ENCODE measurements around the gene PTGR1. TPM values are rescaled to one million over a fixed set of nuclear protein-coding genes. Genes with fewer than 3 reads are reported as not detected.
A peak's percentile ranks its signal among the peaks of the same experiment; 100 is the strongest.

The PTGR1 gene
- polyA plus RNA-seq, 1 donor (not counting 4 experiments of a cell fraction or from before 2014, with no cell fraction given): 66.0 TPM

GRCh38 chr9:111597852-111598732 lies 1.4 kb downstream of the PTGR1 start:
- Histone ChIP-seq H3K27me3 (ENCODE audit: control insufficient read depth, extremely low read depth, insufficient read depth, low read length) (no peaks in the 10 kb centered on the region), H3K4me1 (ENCODE audit: control insufficient read depth, extremely low read depth, insufficient read depth, low read length) (peaks cover 19% of the 10 kb centered on the region), H3K4me2 (ENCODE audit: control insufficient read depth, extremely low read depth, insufficient read depth, low read depth, low read length) (peak overlapping the region; percentile 94), H3K36me3 (ENCODE audit: control insufficient read depth in 2 of 2, extremely low read depth in 1 of 2, insufficient read depth in 2 of 2, low read length in 2 of 2) (peaks cover 12 to 21% of the 10 kb centered on the region in 2 experiments), H3K9me3 (ENCODE audit: control insufficient read depth, low read depth, low read length) (no peaks in the 10 kb centered on the region), H2AFZ (ENCODE audit: control insufficient read depth, low read length) (peak overlapping the region; percentile 79), H3K9me1 (ENCODE audit: control insufficient read depth, extremely low read depth, insufficient read depth, low read length) (no peaks in the 10 kb centered on the region), H3K4me3 (ENCODE audit: control insufficient read depth in 2 of 3, extremely low read depth in 1 of 3, insufficient read depth in 2 of 3, low read depth in 1 of 3, low read length in 3 of 3) (peak overlapping the region; percentile 63 to 96 (median 90)), H3K27ac (ENCODE audit: control insufficient read depth, insufficient read depth, low read length) (peak overlapping the region; percentile 81), H3K79me2 (ENCODE audit: control insufficient read depth, insufficient read depth, low read length) (peaks cover 11% of the 10 kb centered on the region), H4K20me1 (ENCODE audit: control insufficient read depth, extremely low read depth, insufficient read depth, low read length) (no peaks in the 10 kb centered on the region), H3K9ac (ENCODE audit: control insufficient read depth, extremely low read depth, insufficient read depth, low read length) (peak overlapping the region; percentile 85)
- FAIRE-seq (no peak), DNase-seq (ENCODE audit: low read depth, low spot score) (no peak)
- dilution Hi-C loops (cut with MboI; ENCODE audit: extremely low pct_ligation_motif_present, low sequenced_read_pairs): no loop called here
- TF ChIP-seq EZH2 (IDR thresholded peaks at IDR 0.05; ENCODE audit: low read length): no peak
- TF ChIP-seq, protein P1, sequence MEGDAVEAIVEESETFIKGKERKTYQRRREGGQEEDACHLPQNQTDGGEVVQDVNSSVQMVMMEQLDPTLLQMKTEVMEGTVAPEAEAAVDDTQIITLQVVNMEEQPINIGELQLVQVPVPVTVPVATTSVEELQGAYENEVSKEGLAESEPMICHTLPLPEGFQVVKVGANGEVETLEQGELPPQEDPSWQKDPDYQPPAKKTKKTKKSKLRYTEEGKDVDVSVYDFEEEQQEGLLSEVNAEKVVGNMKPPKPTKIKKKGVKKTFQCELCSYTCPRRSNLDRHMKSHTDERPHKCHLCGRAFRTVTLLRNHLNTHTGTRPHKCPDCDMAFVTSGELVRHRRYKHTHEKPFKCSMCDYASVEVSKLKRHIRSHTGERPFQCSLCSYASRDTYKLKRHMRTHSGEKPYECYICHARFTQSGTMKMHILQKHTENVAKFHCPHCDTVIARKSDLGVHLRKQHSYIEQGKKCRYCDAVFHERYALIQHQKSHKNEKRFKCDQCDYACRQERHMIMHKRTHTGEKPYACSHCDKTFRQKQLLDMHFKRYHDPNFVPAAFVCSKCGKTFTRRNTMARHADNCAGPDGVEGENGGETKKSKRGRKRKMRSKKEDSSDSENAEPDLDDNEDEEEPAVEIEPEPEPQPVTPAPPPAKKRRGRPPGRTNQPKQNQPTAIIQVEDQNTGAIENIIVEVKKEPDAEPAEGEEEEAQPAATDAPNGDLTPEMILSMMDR (optimal IDR thresholded peaks at IDR 0.05 in 1 of 3, IDR thresholded peaks at IDR 0.05 in 1 of 3, conservative IDR thresholded peaks at IDR 0.05 in 1 of 3; ENCODE audit: extremely low read depth in 1 of 3, insufficient read depth in 2 of 3, low read length in 3 of 3): peak; percentile 66 to 72 (median 70)

GRCh38 chr9:111588846-111589245 lies 10.6 kb downstream of the PTGR1 start:
- FAIRE-seq (no peak), DNase-seq (ENCODE audit: low read depth, low spot score) (no peak)
- Histone ChIP-seq H3K27ac (ENCODE audit: control insufficient read depth, insufficient read depth, low read length) (no peak overlapping the region), H3K36me3 (ENCODE audit: control insufficient read depth in 2 of 2, extremely low read depth in 1 of 2, insufficient read depth in 2 of 2, low read length in 2 of 2) (peaks cover 11 to 15% of the 10 kb centered on the region in 2 experiments), H2AFZ (ENCODE audit: control insufficient read depth, low read length) (no peak overlapping the region), H3K9me3 (ENCODE audit: control insufficient read depth, low read depth, low read length) (no peaks in the 10 kb centered on the region), H3K4me3 (ENCODE audit: control insufficient read depth in 2 of 3, extremely low read depth in 1 of 3, insufficient read depth in 2 of 3, low read depth in 1 of 3, low read length in 3 of 3) (no peak overlapping the region), H3K4me1 (ENCODE audit: control insufficient read depth, extremely low read depth, insufficient read depth, low read length) (no peaks in the 10 kb centered on the region), H4K20me1 (ENCODE audit: control insufficient read depth, extremely low read depth, insufficient read depth, low read length) (no peaks in the 10 kb centered on the region), H3K9ac (ENCODE audit: control insufficient read depth, extremely low read depth, insufficient read depth, low read length) (no peak overlapping the region), H3K27me3 (ENCODE audit: control insufficient read depth, extremely low read depth, insufficient read depth, low read length) (no peaks in the 10 kb centered on the region), H3K9me1 (ENCODE audit: control insufficient read depth, extremely low read depth, insufficient read depth, low read length) (no peaks in the 10 kb centered on the region), H3K4me2 (ENCODE audit: control insufficient read depth, extremely low read depth, insufficient read depth, low read depth, low read length) (no peak overlapping the region), H3K79me2 (ENCODE audit: control insufficient read depth, insufficient read depth, low read length) (no peaks in the 10 kb centered on the region)
- dilution Hi-C loops (cut with MboI; ENCODE audit: extremely low pct_ligation_motif_present, low sequenced_read_pairs): no loop called here
- TF ChIP-seq, protein P1 (optimal IDR thresholded peaks at IDR 0.05 in 1 of 3, IDR thresholded peaks at IDR 0.05 in 1 of 3, conservative IDR thresholded peaks at IDR 0.05 in 1 of 3; ENCODE audit: extremely low read depth in 1 of 3, insufficient read depth in 2 of 3, low read length in 3 of 3): no peak
- no peak for TF ChIP-seq EZH2 (IDR thresholded peaks at IDR 0.05; ENCODE audit: low read length)
